Hepatocyte (in vitro differentiated cells): Measurements from ENCODE around the gene MRTFB.

ENCODE experiments used
- EZH2 ChIP-seq: fragments of 200-600 bp; sonication (generic); IDR thresholded peaks from 2 replicates; pipeline ENCODE4 v1.6.1; 2016; ENCODE audit warnings: antibody characterized with exemption, mild to moderate bottlenecking, borderline replicate concordance
- TF ChIP-seq, protein P1 (sequence below): fragments of 200-600 bp; sonication (generic); IDR thresholded peaks from 2 replicates; pipeline ENCODE4 v1.5.1; 2016; ENCODE audit warnings: antibody characterized with exemption, mild to moderate bottlenecking; ENCODE audit not compliant: poor library complexity

DNA sequence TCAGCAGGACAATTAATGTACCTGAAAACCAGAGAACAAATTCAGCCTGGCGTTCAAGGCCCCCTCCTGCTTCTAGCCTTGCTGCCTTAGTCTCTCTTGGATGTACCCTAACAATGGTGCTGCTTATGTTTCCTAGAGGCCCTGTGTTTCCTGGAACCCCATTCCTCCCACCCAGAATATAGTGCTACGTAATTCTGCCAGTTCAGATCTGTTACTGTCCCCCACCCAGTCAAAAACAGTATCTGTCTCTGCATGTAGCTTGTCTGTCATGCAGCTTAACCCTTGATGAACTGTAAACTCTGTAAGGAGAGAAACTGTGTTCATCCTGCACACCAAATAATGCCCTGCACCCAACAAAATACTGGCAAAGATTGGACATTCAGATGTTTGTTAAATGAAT lies 6.8 kb downstream of the MRTFB start:
- TF ChIP-seq, protein P1, sequence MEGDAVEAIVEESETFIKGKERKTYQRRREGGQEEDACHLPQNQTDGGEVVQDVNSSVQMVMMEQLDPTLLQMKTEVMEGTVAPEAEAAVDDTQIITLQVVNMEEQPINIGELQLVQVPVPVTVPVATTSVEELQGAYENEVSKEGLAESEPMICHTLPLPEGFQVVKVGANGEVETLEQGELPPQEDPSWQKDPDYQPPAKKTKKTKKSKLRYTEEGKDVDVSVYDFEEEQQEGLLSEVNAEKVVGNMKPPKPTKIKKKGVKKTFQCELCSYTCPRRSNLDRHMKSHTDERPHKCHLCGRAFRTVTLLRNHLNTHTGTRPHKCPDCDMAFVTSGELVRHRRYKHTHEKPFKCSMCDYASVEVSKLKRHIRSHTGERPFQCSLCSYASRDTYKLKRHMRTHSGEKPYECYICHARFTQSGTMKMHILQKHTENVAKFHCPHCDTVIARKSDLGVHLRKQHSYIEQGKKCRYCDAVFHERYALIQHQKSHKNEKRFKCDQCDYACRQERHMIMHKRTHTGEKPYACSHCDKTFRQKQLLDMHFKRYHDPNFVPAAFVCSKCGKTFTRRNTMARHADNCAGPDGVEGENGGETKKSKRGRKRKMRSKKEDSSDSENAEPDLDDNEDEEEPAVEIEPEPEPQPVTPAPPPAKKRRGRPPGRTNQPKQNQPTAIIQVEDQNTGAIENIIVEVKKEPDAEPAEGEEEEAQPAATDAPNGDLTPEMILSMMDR = no peak
- TF ChIP-seq EZH2 = no peak
